ENCODE data around the gene GCC2.

- no peak for TF ChIP-seq POLR2A (IDR thresholded peaks at IDR 0.05; ENCODE audit: low read depth)
- TF ChIP-seq POLR2AphosphoS5 (IDR thresholded peaks at IDR 0.05) = no peak
- no peak for TF ChIP-seq CTCF (IDR thresholded peaks at IDR 0.05)
These were observed 89.1 kb downstream of the GCC2 start for GRCh38 chr2:108538000-108538625.
